NCI-H345 treated with DMSO at 0.1 percent for 48 hours (cell line): ENCODE results near the gene FTCDNL1.
A peak's percentile ranks its signal among the peaks of the same experiment; 100 is the strongest.

Experiments used
- DNase-seq: peaks from one replicate; lab custom pipeline; 2025; ENCODE audit not compliant: unreplicated experiment; lab: John Stamatoyannopoulos, UW

FTCDNL1 gene

DNA sequence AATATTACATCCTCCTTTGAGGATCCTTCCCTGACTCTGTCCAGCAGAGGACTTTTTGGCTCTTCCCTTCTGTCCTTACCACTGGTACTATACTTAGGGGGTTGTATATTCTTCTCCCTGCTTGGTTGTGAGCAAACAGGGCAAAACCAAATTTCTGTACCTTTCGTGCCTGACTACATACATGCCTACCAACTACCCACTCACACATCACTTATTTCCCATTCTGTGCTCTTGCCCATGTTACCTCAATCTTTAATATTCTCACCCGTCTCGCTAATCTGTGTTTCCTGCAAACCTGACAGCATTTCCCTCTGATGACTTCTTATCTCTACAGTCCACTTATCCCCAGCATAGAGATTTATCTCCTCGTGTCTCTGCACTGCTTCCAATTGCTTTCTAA lies 58.6 kb downstream of the FTCDNL1 start:
- DNase-seq = no peak

GRCh38 chr2:199791326-199791725 lies 59.7 kb downstream of the FTCDNL1 start:
- DNase-seq = no peak

GRCh38 chr2:199784512-199784911 lies 66.5 kb downstream of the FTCDNL1 start:
- DNase-seq = no peak

GRCh38 chr2:199779589-199779988 lies 71.4 kb downstream of the FTCDNL1 start:
- no peak for DNase-seq

- DNase-seq = no peak
Measured at GRCh38 chr2:199778655-199779054, 72.3 kb downstream of the FTCDNL1 start.

- no peak for DNase-seq
Measured at GRCh38 chr2:199777916-199778315, 73.1 kb downstream of the FTCDNL1 start.

DNA sequence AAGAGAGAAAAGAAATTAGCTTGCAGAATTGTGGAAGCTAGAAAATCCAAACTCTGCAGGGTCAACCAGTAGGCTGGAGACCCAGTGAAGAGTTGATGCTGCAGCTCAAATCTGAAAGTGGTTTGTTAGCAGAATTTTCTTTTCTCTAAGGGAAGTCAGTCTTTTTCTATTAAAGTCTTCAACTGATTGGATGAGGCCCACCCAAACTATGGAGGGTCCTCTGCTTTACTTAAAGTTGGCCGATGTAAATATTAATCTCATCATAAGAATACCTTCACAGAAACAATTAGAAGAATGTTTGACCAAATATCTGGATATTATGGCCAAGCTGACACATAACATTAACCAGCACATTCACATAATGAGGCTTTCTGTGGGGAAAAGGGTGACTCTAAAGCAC lies 73.7 kb downstream of the FTCDNL1 start:
- DNase-seq = no peak

- no peak for DNase-seq
Measured at GRCh38 chr2:199775267-199775666, 75.7 kb downstream of the FTCDNL1 start.

- DNase-seq = no peak
Measured at GRCh38 chr2:199772035-199772976, 78.7 kb downstream of the FTCDNL1 start.

DNA sequence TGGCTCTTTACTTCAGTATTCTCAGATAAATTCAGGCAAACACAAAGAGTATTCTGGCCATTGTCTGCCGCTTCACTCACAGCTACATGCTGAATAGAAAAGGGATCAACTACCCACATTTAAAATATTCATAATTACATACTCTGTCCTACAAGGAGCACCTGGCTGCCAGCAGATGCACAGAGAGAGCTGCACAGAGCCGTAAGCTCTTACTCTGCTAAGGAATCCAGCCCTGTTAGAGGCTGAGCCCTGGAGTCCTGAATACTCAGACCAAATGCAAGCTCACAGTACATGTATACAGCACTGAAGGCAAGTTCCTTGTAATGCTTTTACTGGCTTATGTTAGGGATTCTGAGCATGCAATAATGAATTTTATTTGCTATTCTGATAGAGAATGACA lies 80.3 kb downstream of the FTCDNL1 start:
- DNase-seq = no peak

- DNase-seq = no peak
Measured at GRCh38 chr2:199765646-199766045, 85.3 kb downstream of the FTCDNL1 start.

DNA sequence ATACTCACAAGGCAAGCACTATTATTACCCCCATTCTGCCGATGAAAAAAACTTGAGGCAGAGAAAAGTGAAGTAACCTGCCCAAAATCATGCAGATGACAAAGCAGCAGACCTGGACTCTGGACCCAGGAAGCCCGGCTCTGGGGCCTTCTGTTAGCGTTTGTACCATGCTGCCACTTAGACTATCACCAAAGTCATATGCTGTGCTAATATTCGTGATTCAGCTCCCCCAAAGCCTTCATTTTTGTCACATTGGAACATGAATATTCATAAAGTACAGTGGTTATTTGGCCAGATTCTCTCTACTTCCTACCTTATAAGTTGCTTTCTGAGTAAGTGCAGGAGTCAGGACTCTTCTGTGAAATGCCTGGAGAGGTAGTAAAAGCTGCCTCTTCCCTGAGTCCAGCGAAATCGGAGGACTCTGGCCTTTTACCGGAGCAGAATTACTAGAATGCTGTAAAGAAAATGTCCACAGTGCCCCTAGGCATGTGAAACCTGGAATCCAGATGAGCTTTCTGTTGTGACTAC lies 86.7 kb downstream of the FTCDNL1 start:
- no peak for DNase-seq

DNA sequence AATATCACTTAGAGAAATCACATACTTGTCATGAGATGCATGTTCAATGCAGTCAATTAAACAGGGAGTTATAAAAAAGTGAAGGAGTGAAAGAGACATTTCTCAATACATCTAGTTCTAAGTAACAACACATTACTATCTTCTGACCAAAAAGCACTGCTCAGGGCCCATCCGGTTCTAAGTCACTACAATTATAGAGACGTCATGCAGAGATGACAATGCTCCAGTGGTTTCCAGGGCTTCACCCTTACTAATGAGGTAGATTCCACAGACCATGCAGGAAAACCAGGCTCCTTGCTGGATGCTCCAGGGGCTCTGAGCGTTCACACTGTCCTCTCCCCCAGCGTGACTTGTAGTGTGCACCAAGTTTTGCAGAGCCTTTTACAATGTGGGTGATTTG lies 88.0 kb downstream of the FTCDNL1 start:
- DNase-seq = no peak

DNA sequence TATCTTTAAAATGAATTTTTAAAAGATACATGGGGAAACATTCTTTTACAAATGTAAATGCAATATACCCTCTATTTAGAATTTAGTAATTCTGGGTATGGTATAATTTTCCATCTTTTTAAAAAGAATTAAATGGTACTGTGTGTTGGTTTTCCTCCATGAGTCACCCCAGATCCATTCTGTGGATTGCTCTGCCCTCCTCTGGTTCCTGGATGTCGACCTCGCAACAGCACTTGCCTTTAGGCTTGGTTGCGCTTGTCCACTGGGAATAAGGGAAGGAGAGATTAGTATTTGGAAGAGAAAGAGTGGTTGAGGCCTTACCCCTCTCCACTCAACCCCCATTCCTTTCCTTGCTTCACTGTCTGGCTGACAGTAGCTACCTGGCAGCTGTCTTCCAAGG lies 90.4 kb downstream of the FTCDNL1 start:
- no peak for DNase-seq

GRCh38 chr2:199757233-199757870 lies 93.6 kb downstream of the FTCDNL1 start:
- peak; percentile 31 for DNase-seq

GRCh38 chr2:199756743-199757142 lies 94.2 kb downstream of the FTCDNL1 start:
- DNase-seq = no peak

GRCh38 chr2:199756211-199756610 lies 94.8 kb downstream of the FTCDNL1 start:
- no peak for DNase-seq

DNA sequence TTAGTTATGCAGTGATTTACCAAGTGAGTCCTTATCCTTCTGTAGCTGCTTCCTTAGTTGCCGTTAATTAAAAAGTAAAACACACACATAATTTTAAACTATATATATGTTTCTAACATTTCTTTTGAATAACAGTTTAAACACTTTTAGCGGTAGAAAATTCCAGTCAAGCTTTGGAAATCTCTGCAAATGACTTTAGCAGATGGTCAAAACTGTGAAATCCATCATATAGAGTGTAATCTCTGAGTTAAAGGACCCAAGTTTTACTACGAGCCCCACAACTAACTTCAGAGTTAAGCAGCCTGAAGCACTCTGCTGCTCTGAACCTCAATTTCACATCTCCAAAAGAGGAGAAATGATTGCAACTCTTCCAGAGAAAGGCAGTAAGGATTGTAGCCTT lies 96.2 kb downstream of the FTCDNL1 start:
- DNase-seq = no peak

DNA sequence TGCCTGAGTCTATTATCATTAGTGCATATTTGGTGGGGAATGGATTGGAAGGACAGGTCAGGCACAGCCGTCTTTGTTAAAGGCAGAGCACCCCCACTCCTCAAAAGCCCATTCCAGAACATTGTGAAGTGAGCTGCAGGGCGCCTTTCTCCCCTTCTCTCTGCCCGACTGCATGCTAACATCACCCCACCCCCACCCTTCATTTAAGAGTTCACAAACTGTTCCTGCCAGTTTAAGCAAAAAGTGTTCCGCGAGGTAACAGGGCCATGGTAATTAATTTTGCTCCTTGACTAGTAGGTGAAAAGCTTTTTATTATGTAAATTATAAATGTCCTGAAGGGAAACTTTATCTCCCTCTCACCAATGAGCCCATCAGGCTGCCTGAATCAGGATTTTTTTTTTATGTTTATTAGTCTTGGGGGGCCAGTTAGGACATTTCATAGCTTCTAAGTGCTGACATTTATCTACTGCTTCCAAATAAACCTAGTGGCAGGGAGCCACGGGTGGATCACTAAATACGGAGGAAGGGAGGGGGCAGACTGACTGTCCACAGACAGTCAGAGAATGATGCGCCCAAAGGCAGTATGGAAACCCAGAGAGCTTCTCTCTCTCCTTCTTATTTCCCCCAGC lies 99.4 kb downstream of the FTCDNL1 start:
- no peak for DNase-seq

GRCh38 chr2:199749571-199749970 lies 101.4 kb downstream of the FTCDNL1 start:
- DNase-seq = no peak

GRCh38 chr2:199744724-199745123 lies 106.3 kb downstream of the FTCDNL1 start:
- DNase-seq = no peak

- no peak for DNase-seq
Measured at GRCh38 chr2:199744260-199744659, 106.7 kb downstream of the FTCDNL1 start.
